HG03039 (cell line): Measurements from ENCODE around the gene CLMN.

Source experiments
- ATAC-seq: cut with Tn5 transposase; IDR thresholded peaks from one replicate; pipeline ENCODE4 v1.9.1; 2021; ENCODE audit warnings: mild to moderate bottlenecking, moderate library complexity; ENCODE audit not compliant: unreplicated experiment

Gene CLMN

GRCh38 chr14:95319312-95320077, at the start of gene CLMN:
Gene CLMN, minus strand, starts transcription at chr14:95319908. Its CDS starts 116 bp downstream, at chr14:95319792.
- peak; percentile 41 for ATAC-seq

DNA sequence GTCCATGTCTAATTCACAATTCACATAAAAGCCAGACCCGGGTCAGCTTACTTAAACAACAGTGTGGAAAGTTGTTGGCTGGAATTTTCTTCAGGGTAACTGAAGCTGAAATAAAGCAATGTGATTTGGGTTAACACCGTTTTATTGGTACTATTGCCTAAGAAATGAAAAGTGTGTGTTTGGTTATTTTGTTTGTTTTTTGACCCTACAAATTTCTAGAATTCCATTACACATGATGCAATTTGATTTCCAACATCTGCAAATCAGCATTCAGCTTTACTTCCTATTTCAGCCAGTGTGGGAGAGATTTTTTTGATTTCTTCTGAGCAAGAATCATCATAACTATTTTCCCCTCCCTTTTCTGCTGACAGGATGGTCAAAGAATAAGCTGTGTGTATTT, 45.7 kb upstream of the CLMN start:
- ATAC-seq, result no peak

DNA sequence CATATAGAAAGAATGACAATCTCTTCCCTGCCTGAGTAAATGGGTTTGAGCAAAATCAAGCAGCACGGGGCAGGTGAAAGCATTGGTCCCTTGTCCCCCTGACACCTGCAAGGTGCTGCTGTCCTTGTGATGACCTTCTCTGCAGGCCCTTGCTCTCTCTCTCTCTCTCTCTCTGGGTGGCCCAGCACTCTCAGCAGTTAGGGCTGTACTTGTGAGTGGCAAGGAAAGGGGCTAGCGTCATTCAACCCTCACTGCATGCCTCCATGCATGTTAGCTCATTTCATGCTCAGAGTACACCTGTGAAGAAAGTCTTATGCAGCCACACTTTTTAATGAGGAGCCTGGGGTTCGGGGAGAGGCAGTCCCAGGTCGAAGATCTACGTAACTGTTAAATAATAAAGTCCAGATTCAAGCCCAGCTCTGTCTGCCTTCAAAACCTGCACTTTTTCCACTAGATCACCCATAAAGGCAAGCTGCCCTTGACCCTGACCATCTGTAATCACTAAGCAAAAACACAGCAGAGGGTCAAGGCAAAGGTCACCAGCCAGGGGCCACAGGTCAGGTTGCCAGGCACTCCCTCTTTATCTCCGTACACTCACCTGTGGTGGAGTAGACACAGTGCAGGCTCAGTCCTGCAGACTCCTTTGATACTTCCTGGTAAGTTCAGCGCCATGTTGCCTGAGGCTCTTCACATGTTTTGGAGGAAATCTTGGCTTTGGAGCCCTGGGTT, 44.9 kb upstream of the CLMN start:
- no peak for ATAC-seq

DNA sequence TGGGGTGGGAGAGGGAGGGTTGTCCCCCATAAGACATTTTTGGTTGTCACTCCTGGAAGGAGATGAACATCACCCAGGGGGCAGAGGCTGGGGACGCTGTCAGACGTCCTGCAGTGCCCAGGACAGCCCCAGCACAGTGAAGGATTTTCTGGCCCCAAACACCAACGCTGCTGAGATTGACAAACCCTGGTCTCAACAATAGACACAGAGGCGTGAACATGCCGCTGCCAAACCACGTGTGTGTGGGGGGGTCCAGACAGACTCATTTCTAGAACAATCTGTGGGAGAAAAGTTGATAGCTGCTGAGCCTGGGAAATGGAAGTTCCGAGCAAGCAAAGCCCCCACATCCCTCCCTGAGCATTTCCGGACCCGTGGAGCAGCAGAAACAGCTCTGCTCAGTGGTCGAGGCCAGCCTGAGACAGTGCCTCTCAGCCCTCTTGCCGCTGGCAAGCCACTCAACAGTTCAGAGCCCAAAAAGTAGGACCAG, 43.8 kb upstream of the CLMN start:
- no peak for ATAC-seq

DNA sequence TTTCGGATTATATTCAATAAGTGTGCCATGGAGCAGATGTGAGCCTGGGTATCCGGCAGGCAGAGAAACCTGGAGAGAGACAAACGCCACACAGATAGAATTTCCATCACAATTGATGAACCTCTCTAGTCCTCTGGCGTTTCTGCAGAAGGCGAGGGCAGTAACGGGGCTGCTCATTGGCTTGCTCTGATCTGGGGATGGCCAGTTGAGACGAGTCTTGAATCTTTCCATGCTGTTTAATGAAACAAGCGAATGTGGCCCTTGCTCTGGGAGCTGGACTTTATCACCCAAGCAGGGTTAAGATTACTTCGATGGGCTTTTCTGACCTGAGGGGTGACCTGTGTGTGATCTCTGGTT, 42.4 kb upstream of the CLMN start:
- ATAC-seq, result no peak

DNA sequence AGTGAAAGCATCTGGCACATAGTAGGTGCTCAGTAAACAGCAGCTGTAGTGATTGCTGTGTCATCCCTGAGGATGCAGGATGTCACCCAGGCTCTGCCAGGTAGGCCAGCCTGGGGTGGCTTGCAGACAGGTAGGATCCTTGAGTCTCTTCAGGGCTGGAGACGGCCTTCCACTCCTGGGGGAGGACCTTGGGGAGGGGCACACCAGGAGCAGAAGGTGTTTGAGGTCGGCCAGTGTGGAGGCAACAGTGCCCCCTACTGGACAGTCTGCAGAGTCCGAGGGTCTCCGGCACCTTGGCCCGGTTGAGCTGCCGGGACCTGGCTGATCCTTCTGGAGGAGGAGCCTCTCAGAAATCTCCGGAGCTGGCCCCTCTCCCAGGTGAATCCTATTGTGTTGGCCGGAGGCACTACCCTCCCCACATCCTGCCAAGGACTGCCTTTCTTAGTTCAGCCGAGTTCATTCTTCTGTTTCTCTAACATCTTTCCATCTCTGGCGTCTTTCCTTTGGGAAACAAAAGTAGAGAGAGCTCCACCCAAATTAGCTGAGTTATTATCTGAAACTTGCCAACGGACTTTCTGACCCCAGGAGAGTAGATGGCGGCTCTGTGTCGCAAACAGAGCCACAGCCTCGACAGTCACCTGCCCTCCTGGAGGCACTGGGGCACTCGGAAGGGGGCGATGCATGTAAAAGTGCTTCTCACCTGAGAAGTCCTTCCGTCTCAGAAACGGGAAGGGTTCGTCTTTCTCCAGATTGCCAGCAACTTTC, 41.8 kb upstream of the CLMN start:
- no peak for ATAC-seq

GRCh38 chr14:95360828-95361227, 41.1 kb upstream of the CLMN start:
- ATAC-seq, result no peak

DNA sequence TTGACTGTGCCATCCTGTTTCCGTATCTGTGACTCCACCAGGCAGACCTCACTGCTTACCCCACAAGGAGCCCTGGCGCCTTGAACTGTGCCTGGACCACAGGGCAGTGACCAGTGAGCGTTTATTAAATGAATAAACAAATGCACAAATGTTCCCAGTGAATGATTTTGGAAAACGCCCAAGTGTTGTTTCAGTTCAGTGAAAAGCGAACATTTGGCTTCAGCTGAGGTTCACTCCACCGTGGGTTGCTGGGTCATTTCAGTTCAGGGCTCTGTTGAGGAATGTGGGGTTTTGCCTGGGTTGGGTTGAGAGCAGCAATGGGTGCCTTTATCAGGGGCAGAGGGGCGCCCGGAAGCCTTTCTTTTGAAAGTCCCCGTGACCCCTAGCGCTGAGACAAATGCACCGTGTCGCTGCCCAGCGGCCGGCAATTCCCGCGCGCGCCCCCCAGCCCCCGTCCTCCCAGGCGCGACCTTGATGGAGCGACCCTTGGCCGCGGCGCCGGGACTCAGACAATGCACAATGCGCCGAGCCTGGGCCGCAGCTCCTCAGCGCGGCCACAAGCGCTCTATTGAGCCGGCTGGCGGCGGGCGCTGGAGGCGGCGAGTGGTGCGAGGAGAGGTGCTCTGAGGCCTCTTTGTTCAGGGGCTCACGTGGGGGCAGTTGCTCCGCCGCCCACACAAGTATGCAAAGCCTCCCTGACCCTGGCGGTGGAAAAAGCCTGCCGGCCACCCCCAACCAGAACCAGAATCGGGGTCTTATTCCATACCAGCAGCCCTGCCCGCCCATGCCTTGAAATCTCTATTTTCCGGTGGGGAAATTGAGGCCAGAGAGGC, 40.5 kb upstream of the CLMN start:
- no peak for ATAC-seq

DNA sequence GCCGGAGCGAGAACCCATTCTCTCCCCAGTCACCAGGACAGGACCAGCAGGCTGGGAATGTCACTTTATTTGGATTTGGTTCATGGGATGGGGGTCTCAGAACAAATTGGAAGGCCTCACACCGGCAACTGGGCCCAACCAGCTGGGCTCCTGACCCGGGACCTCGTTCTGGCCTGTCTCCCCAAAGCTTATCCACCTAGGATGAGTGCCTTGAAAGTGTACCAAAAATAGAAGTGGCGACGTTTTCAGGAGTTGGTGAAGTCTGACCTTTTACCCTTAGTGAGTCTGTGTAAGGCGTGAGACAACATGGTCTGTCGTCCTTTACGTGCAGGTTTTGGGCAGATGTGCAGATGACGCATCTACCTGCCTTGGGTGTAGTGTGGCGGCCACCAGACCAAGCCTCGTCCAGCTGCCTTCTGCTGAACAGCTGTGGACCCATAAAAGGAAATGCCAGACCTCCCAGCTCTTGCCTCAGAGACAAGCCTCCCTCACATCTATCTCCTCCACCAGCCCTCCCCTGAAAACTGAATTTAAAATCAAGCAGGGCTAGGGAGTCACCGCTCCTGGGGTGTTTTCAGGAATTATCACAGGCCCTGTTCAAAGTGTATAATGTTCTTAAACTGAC, 36.6 kb upstream of the CLMN start:
- ATAC-seq, result no peak

DNA sequence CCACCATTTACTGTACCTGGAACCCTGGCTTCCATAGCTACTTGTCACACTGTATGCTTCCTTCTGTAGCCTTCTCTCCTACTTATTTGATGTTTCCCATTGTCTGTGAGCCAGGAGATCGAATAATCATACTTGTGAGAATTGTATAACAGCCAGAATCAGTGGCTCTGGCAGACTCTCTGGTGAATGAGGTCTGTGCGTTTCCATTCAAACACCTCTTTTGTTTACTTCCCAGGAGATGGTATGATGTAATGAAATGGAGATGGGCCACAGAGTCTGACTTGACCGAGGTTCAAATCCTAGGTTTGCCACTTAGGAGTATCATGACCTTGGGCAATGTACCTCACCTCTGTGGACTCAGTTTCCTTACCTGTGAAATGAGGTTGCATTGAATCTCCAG, 35.7 kb upstream of the CLMN start:
- ATAC-seq, result no peak

- ATAC-seq, result no peak
Measured at GRCh38 chr14:95354834-95355233, 35.1 kb upstream of the CLMN start.

- ATAC-seq, result no peak
Measured at GRCh38 chr14:95353664-95354063, 34.0 kb upstream of the CLMN start.

GRCh38 chr14:95353007-95353406, 33.3 kb upstream of the CLMN start:
- ATAC-seq, result no peak

- ATAC-seq, result no peak
Measured at GRCh38 chr14:95352481-95352880, 32.8 kb upstream of the CLMN start.

DNA sequence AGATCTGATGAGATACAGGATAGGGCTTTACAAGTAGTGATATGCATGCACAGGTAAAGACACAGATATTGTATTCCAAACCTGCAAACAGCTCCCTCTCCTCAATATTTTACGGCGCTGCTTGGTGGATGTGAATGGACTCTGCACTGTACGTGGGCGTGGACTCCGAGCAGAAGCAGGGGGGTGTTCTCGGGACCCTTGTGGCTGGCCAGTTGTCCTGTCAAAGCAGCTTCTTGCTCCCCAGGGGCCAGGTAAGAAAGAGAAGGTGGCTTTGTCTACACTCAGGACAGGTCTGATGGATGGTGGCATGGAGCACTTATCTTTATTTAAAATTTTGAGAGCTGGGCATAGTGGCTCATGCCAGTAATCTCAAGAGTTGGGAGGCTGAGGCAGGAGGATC, 29.5 kb upstream of the CLMN start:
- ATAC-seq, result no peak

DNA sequence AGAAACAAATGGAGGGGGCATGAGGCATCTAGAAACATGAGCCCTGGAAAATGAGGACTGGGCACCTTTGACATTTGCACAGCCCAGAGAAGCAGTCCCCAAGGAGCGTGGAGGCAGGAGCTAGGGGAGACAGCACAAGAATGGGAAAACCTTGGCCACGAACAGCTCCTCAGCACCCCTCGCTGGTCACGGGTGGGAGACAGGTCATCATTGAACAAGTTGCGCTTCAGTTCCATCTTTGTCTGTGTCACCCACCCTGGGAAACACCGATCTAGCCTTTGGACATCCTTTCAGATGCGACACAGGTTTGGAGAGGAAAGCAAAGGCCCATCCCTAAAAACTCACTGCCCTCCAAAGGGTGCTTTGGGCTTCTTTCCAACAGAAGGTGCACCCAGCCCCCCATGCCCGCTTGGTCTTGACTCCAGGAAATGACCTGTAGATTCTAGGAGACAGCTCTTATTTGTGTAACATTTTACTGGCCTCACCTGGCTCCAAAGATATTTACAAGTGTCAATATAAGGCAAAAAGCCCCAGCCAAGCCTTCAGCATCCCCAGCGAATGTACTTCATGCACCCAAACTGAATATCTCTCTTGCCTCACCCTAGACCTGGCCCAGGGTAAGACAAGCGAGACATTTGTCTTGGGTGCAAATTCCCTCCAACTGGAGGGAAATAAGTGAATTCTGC, 28.8 kb upstream of the CLMN start:
- no peak for ATAC-seq

DNA sequence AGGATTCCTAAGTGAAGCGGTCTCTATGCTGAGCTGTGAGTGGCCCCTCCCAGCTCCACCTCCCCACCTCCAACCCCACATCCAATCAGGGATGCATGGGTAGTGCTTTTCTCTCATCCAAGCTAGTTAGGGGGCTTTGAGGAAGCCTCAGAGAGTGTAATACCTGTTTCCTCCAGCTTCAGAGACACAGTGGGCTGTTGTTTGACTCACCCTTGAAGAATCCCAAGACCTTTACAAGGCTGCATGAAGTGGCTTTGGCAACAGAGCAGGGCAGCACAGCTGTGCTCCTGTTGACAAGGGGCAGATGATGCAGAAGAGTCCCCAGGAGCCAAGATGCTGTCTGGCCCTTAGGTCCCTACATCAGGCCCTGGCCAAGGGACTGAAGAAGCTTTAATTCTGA, 27.1 kb upstream of the CLMN start:
- ATAC-seq, result no peak

DNA sequence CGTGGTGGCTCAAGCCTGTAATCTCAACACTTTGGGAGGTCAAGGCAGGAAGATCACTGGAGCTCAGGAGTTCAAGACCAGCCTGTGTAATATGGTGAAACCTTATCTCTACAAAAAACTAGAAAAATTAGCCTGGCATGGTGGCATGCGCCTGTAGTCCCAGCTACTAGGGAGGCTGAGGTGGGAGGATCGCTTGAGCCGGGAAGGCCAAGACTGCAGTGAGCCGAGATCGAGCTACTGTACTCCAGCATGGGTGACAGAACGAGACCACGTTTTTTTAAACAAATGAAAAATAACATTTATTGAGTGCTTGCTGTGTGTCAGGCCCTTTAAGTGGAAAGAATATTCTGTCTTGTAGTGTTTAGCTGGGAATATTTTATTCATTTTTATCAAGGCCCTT, 26.6 kb upstream of the CLMN start:
- ATAC-seq, result no peak

DNA sequence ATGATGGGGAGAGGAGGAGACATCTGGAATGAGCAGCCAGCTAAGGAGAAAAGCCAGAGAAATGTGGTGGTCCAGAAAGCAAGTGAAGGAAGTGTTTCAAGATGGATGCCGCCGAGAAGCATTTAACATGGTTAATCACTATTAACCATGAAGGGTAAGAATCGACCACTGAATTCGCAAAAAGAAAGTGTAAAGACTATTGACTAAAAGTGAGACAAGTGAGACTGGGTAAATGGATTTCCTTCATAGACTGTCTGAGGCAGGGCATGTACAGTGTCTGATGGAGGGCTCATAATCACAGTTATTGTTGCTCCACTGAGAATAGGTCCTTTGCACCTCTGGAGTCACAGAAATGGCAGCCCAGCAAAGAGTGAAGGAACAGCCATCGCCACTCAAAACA, 25.3 kb upstream of the CLMN start:
- ATAC-seq, result no peak

GRCh38 chr14:95344536-95344935, 24.8 kb upstream of the CLMN start:
- no peak for ATAC-seq
